Measurements from ENCODE around the gene FHIT.

DNA sequence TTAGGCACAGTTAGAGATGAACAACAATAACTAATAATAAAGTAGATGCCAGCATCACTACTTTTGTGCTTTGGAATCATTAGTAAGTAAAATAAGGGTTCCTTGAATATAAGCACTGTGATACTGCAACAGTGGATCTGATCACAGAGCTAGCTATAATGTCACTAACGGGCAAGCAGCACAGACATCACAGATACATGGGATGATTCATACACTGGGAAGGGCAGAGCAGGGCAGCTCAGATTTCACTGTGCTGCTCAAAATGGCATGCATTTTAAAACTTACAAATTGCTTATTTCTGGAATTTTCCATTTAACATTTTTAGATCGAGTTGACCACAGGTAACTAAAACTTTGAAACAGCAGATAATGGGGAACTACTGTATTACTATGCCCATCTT is 476.6 kb downstream of the FHIT start:
- TF ChIP-seq, protein P1, sequence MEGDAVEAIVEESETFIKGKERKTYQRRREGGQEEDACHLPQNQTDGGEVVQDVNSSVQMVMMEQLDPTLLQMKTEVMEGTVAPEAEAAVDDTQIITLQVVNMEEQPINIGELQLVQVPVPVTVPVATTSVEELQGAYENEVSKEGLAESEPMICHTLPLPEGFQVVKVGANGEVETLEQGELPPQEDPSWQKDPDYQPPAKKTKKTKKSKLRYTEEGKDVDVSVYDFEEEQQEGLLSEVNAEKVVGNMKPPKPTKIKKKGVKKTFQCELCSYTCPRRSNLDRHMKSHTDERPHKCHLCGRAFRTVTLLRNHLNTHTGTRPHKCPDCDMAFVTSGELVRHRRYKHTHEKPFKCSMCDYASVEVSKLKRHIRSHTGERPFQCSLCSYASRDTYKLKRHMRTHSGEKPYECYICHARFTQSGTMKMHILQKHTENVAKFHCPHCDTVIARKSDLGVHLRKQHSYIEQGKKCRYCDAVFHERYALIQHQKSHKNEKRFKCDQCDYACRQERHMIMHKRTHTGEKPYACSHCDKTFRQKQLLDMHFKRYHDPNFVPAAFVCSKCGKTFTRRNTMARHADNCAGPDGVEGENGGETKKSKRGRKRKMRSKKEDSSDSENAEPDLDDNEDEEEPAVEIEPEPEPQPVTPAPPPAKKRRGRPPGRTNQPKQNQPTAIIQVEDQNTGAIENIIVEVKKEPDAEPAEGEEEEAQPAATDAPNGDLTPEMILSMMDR (IDR thresholded peaks at IDR 0.05; ENCODE audit: low read depth, low read length, poor library complexity, severe bottlenecking), result no peak
- no peak for TF ChIP-seq EZH2phosphoT487 (IDR thresholded peaks at IDR 0.05; ENCODE audit: borderline replicate concordance, low read length)
